ENCODE measurements around the gene DYNLL2.
"Not testable (repeated sequence)": the region's sequence is repeated elsewhere in the genome, so short reads cannot be mapped to it uniquely, and the experiment has no call there.

DYNLL2 gene

DNA sequence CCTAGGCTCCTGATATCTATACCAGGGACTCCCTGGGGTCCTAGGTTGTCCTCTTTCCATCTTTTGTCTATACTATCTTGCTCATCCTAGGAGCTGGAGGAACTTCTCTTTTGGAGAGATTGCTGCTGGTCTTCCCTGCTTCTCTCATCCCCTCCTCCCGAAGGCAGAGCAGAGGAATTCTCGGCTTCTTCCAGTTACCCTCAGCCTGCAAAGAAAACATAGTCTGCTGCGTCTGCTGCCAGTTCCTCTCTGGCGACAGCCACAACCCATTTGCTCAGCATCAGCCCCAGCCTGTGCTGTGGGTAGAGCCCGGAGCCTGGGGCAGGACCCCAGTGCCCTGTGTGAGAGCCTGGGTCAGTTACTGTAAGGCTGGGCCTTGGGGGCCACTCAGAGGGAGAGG, 21.5 kb upstream of the DYNLL2 start:
- H3K9me3 ChIP-seq: no peaks in the 10 kb centered on the region
- H3K4me3 ChIP-seq (ENCODE audit: low read depth, low read length): no peak overlapping the region
- no peaks in the 10 kb centered on the region for H3K36me3 ChIP-seq
- DNase-seq: no peak
- H3K27me3 ChIP-seq: 0 out of 2 replicates have a peak, but pooled peaks cover 3% of the 10 kb centered on the region
- no peak for TF ChIP-seq CTCF (IDR thresholded peaks at IDR 0.05; ENCODE audit: low read depth, low read length)
- H3K4me1 ChIP-seq: no peaks in the 10 kb centered on the region

DNA sequence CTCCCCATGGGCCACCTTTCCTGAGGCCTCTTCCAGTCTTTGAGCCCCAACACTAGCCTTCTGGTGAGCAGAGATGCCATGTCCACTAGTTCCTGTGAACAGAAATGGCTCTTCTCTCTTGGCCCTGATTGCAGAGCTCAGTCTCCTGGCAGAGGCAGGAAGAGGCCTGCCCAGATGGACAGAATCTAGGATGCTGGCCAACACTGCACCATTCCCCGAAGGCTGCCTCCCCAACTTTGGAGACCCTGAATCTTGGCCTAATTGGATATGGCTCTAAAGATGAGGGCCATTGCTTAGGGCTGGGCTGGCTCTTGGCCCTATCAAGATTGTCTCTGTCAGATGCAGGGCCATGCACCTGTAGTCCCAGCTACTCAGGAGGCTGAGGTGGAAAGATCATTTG, 18.0 kb upstream of the DYNLL2 start:
- DNase-seq: no peak
- Histone ChIP-seq H3K36me3 (no peaks in the 10 kb centered on the region), H3K9me3 (no peaks in the 10 kb centered on the region), H3K27me3 (peaks cover 4% of the 10 kb centered on the region), H3K4me1 (no peaks in the 10 kb centered on the region), H3K4me3 (ENCODE audit: low read depth, low read length) (no peak overlapping the region)
- no peak for TF ChIP-seq CTCF (IDR thresholded peaks at IDR 0.05; ENCODE audit: low read depth, low read length)

- Histone ChIP-seq H3K4me3 (ENCODE audit: low read depth, low read length) (no peak overlapping the region), H3K9me3 (no peaks in the 10 kb centered on the region), H3K36me3 (no peaks in the 10 kb centered on the region), H3K27me3 (peaks cover 14% of the 10 kb centered on the region), H3K4me1 (no peaks in the 10 kb centered on the region)
- TF ChIP-seq CTCF (IDR thresholded peaks at IDR 0.05; ENCODE audit: low read depth, low read length): no peak
- no peak for DNase-seq
These were observed 16.8 kb upstream of the DYNLL2 start for GRCh38 chr17:58066401-58066800.

- no peak for DNase-seq
- H3K4me1 ChIP-seq: no peaks in the 10 kb centered on the region
- H3K36me3 ChIP-seq: no peaks in the 10 kb centered on the region
- no peaks in the 10 kb centered on the region for H3K9me3 ChIP-seq
- TF ChIP-seq CTCF (IDR thresholded peaks at IDR 0.05; ENCODE audit: low read depth, low read length): no peak
- H3K27me3 ChIP-seq: peaks cover 14% of the 10 kb centered on the region
- no peak overlapping the region for H3K4me3 ChIP-seq (ENCODE audit: low read depth, low read length)
These were observed 10.4 kb upstream of the DYNLL2 start for GRCh38 chr17:58072862-58073261.

- H3K4me3 ChIP-seq (ENCODE audit: low read depth, low read length); H3K9me3 ChIP-seq; DNase-seq; H3K36me3 ChIP-seq; H3K4me1 ChIP-seq: not testable (repeated sequence)
- H3K27me3 ChIP-seq: peaks cover 14% of the 10 kb centered on the region
These were observed 10.0 kb upstream of the DYNLL2 start for GRCh38 chr17:58073266-58073665.

DNA sequence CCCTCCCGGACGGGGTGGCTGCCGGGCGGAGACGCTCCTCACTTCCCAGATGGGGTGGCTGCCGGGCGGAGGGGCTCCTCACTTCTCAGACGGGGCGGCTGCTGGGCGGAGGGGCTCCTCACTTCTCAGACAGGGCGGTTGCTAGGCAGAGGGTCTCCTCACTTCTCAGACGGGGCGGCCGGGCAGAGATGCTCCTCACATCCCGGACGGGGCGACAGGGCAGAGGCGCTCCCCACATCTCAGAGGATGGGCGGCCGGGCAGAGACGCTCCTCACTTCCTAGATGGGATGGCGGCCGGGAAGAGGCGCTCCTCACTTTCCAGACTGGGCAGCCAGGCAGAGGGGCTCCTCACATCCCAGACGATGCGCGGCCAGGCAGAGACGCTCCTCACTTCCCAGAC, 8.8 kb upstream of the DYNLL2 start:
- DNase-seq; H3K4me1 ChIP-seq; H3K9me3 ChIP-seq; H3K4me3 ChIP-seq (ENCODE audit: low read depth, low read length); H3K36me3 ChIP-seq: not testable (repeated sequence)
- peaks cover 14% of the 10 kb centered on the region for H3K27me3 ChIP-seq

- H3K9me3 ChIP-seq: no peaks in the 10 kb centered on the region
- no peak for DNase-seq
- H3K27me3 ChIP-seq: peaks cover 3% of the 10 kb centered on the region
- no peak overlapping the region for H3K4me3 ChIP-seq (ENCODE audit: low read depth, low read length)
- H3K4me1 ChIP-seq: peaks cover 5% of the 10 kb centered on the region
- peaks cover 3% of the 10 kb centered on the region for H3K36me3 ChIP-seq
- TF ChIP-seq CTCF (IDR thresholded peaks at IDR 0.05; ENCODE audit: low read depth, low read length): no peak
These were observed 3.8 kb upstream of the DYNLL2 start for GRCh38 chr17:58079300-58080033.
